ENCODE data around the gene KCTD12.

GRCh38 chr13:76878043-76878442 is 8.2 kb downstream of the KCTD12 start:
- TF ChIP-seq POLR2A (IDR thresholded peaks at IDR 0.05) (no peak), CTCF (IDR thresholded peaks at IDR 0.05) (no peak)

Data from prostate gland (tissue), 2 donors.